HG03135 (cell line): ENCODE data around the gene APOL3.
"Not testable (repeated sequence)": the region's sequence is repeated elsewhere in the genome, so short reads cannot be mapped to it uniquely, and the experiment has no call there.

Experiments
- ATAC-seq: cut with Tn5 transposase; IDR thresholded peaks from one replicate; pipeline ENCODE4 v1.9.1; 2021; ENCODE audit warnings: mild to moderate bottlenecking, moderate library complexity; ENCODE audit not compliant: unreplicated experiment

APOL3 gene

GRCh38 chr22:36193577-36193976, 33.0 kb upstream of the APOL3 start:
- ATAC-seq, result no peak

- ATAC-seq, result no peak
Observed at GRCh38 chr22:36193171-36193570, 32.6 kb upstream of the APOL3 start.

DNA sequence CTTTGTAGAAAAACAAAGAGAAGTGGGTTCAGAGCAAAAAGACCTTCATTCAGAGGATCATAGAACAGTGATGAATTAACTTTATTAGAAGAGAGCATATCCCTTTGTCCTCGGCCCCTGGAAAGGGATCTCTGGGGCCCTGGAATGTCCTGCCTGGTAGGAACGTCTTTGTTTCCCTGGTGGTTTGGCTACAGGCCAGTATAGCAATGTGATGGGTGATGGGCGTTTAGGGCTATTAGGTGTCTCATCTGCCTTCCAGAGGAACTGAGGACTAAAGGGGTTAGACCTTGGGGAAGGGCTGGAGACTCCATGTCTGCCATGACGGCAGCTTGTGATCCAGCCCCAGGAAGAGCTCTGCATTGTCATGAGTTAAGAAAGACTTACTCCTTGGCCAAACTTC, 32.0 kb upstream of the APOL3 start:
- ATAC-seq, result no peak

GRCh38 chr22:36191106-36191836, 30.7 kb upstream of the APOL3 start:
- ATAC-seq, result no peak

GRCh38 chr22:36187862-36188261, 27.3 kb upstream of the APOL3 start:
- not testable (repeated sequence) for ATAC-seq

GRCh38 chr22:36185828-36186624, 25.5 kb upstream of the APOL3 start:
- ATAC-seq, result no peak

- ATAC-seq, result no peak
Observed at GRCh38 chr22:36184433-36185025, 24.0 kb upstream of the APOL3 start.

- no peak for ATAC-seq
Observed at GRCh38 chr22:36183446-36183845, 22.9 kb upstream of the APOL3 start.

DNA sequence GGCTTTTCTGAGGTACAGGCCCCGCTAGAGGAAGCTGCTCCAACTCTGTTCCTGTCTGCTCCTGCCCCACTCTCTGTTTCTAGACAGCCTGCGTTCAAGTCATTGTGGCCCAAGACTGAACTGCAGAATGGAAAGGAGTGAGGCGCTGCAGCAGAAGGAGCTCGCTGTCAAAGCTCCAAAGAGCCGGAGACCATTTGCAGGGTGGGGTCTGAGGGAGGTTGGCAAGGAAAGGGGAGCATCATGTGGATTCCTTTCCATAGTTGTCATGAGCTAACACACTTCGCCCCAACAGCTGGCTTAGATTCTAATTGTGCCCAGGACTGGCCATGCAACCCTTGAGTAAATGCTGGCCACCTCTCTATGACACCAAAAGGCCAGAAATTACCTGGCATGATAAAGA, 22.3 kb upstream of the APOL3 start:
- no peak for ATAC-seq

GRCh38 chr22:36182056-36182455, 21.5 kb upstream of the APOL3 start:
- no peak for ATAC-seq

- ATAC-seq, result no peak
Observed at GRCh38 chr22:36180928-36181327, 20.4 kb upstream of the APOL3 start.

- no peak for ATAC-seq
Observed at GRCh38 chr22:36180038-36180880, 19.7 kb upstream of the APOL3 start.

- no peak for ATAC-seq
Observed at GRCh38 chr22:36177160-36177559, 16.6 kb upstream of the APOL3 start.

- no peak for ATAC-seq
Observed at GRCh38 chr22:36175892-36176291, 15.3 kb upstream of the APOL3 start.

GRCh38 chr22:36171941-36172340, 11.4 kb upstream of the APOL3 start:
- ATAC-seq, result no peak

GRCh38 chr22:36166518-36167220, 6.1 kb upstream of the APOL3 start:
- no peak for ATAC-seq

GRCh38 chr22:36166086-36166485, 5.5 kb upstream of the APOL3 start:
- ATAC-seq, result no peak

DNA sequence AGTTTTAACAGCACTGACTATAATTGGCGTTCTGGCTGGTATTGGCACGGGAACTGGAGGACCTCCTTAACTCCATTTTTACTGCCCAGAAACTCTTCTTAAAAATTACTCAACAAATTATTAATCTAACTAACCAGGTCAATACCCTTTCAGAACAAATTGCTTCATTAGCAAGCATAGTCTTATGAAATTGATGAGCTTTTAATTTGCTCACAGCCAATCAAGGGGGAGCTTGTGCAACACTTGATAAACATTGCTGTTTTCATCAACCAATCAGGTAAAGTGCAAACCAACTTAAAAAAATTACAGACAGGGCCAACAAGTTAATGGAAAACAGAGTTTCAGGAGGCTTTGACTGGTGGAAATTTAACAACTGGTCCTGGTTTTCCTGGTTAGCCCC, 4.6 kb upstream of the APOL3 start:
- no peak for ATAC-seq

DNA sequence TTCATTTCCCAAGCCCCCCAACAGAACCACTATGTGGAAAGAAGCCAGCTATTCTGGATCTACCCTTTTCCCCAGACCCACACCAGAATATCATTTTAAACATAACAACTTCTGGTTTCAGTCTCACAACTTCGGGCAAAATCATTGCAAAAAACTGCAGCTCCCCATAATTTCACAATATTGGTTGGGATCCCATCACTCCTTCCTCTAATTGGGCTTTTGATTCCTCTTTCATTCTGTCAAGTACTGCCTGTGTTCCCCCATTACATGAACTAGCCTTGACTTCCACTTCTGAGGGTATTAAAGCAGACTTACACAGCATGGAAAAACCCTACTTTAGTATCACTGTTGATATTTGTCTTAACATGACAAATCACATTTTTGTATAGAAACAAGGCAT, 4.1 kb upstream of the APOL3 start:
- no peak for ATAC-seq

- no peak for ATAC-seq
Observed at GRCh38 chr22:36163497-36163896, 2.9 kb upstream of the APOL3 start.
